ENCODE data around the gene ZNF219. TPM values are rescaled to one million over a fixed set of nuclear protein-coding genes. Genes with fewer than 3 reads are reported as not detected.

ZNF219 gene
- total and polyA plus RNA-seq, 2 of the 13 experiments (the other 11 are each of a cell fraction or from before 2014, with no cell fraction given): 34.5 to 36.6 TPM

GRCh38 chr14:21043974-21044618 lies 54.4 kb downstream of the ZNF219 start (continued):
- TF ChIP-seq REST (IDR thresholded peaks at IDR 0.05; ENCODE audit: borderline replicate concordance in 1 of 2, low read depth in 1 of 2, low read length in 2 of 2) (no peak), CENPT (CRISPR knock-in tag; IDR thresholded peaks at IDR 0.05; ENCODE audit: low read depth) (no peak), ZBTB44 (CRISPR knock-in tag; IDR thresholded peaks at IDR 0.05) (no peak), MAFF (IDR thresholded peaks at IDR 0.05; ENCODE audit: low read depth, low read length) (no peak), ZMAT3 (CRISPR knock-in tag; conservative IDR thresholded peaks at IDR 0.05) (peak; percentile 45; the same call in 1 of the 2 replicates), NFKBIZ (CRISPR knock-in tag; IDR thresholded peaks at IDR 0.05) (no peak), SRF (IDR thresholded peaks at IDR 0.05; ENCODE audit: low read depth, low read length) (no peak), JUN (CRISPR knock-in tag; IDR thresholded peaks at IDR 0.05) (no peak), ZNF468 (CRISPR knock-in tag; IDR thresholded peaks at IDR 0.05) (no peak), PHF20 (CRISPR knock-in tag; IDR thresholded peaks at IDR 0.05) (no peak; the same call in 1 of the 2 replicates), HDAC2 (CRISPR knock-in tag; IDR thresholded peaks at IDR 0.05) (peak; percentile 48; the same call in 1 of the 2 replicates), ZNF333 (CRISPR knock-in tag; IDR thresholded peaks at IDR 0.05; ENCODE audit: borderline replicate concordance) (no peak; the same call in 1 of the 2 replicates), SRY (CRISPR knock-in tag; IDR thresholded peaks at IDR 0.05) (no peak), ZNF326 (CRISPR knock-in tag; IDR thresholded peaks at IDR 0.05; ENCODE audit: borderline replicate concordance) (no peak), ZNF232 (CRISPR knock-in tag; IDR thresholded peaks at IDR 0.05; ENCODE audit: borderline replicate concordance) (no peak), ISX (CRISPR knock-in tag; conservative IDR thresholded peaks at IDR 0.05) (no peak), ZSCAN20 (CRISPR knock-in tag; IDR thresholded peaks at IDR 0.05; ENCODE audit: borderline replicate concordance) (no peak), ZNF124 (CRISPR knock-in tag; IDR thresholded peaks at IDR 0.05) (0 out of 2 replicates have a peak, but pooled peaks have one; percentile 55), ZNF724P (CRISPR knock-in tag; IDR thresholded peaks at IDR 0.05; ENCODE audit: borderline replicate concordance) (no peak), ZBTB8A (CRISPR knock-in tag; IDR thresholded peaks at IDR 0.05; ENCODE audit: borderline replicate concordance, low read depth) (no peak), NBN (conservative IDR thresholded peaks at IDR 0.05) (no peak), MTA1 (CRISPR knock-in tag; IDR thresholded peaks at IDR 0.05; ENCODE audit: borderline replicate concordance) (no peak)

Measured in HepG2 (cell line).